NCI-H2227 treated with DMSO at 0.1 percent for 48 hours (cell line): ENCODE data around the gene PTEN.

Source experiments
- DNase-seq: peaks from one replicate; lab custom pipeline; 2025; lab: John Stamatoyannopoulos, UW

PTEN gene

GRCh38 chr10:87976101-87976743, 112.8 kb downstream of the PTEN start:
- no peak for DNase-seq

GRCh38 chr10:87978166-87978565, 114.7 kb downstream of the PTEN start:
- no peak for DNase-seq

GRCh38 chr10:87979847-87980246, 116.4 kb downstream of the PTEN start:
- DNase-seq = no peak

GRCh38 chr10:87983716-87984115, 120.3 kb downstream of the PTEN start:
- no peak for DNase-seq

- no peak for DNase-seq
These were observed 123.8 kb downstream of the PTEN start for GRCh38 chr10:87987206-87987605.

GRCh38 chr10:87991946-87992345, 128.5 kb downstream of the PTEN start:
- no peak for DNase-seq

GRCh38 chr10:88004451-88004850, 141.0 kb downstream of the PTEN start:
- no peak for DNase-seq

GRCh38 chr10:88006261-88006660, 142.8 kb downstream of the PTEN start:
- no peak for DNase-seq

- no peak for DNase-seq
These were observed 145.5 kb downstream of the PTEN start for GRCh38 chr10:88008866-88009470.

- DNase-seq = no peak
These were observed 149.2 kb downstream of the PTEN start for GRCh38 chr10:88012641-88013040.

- no peak for DNase-seq
These were observed 154.4 kb downstream of the PTEN start for GRCh38 chr10:88017781-88018180.

- DNase-seq = no peak
These were observed 156.3 kb downstream of the PTEN start for GRCh38 chr10:88019753-88020152.
